Fibroblast of lung (primary cell): ENCODE results near the gene CD83.

Source experiments
- EZH2 ChIP-seq: IDR thresholded peaks from 2 replicates; pipeline ENCODE4 v1.5.1; 2012; ENCODE audit warnings: low read length, control low read depth, mild to moderate bottlenecking; ENCODE audit errors: missing control alignments
- TF ChIP-seq, protein P1 (sequence below), 2 donors: IDR thresholded peaks in 1 of 2; conservative IDR thresholded peaks in 1 of 2; 1 replicate in 1 of 2; 2 replicates in 1 of 2; pipeline ENCODE4 v1.5.1; 2011 to 2012; ENCODE audit warnings: low read length in 2 of 2, control low read depth in 1 of 2, inconsistent platforms in 1 of 2, low read depth in 1 of 2, mild to moderate bottlenecking in 1 of 2

DNA sequence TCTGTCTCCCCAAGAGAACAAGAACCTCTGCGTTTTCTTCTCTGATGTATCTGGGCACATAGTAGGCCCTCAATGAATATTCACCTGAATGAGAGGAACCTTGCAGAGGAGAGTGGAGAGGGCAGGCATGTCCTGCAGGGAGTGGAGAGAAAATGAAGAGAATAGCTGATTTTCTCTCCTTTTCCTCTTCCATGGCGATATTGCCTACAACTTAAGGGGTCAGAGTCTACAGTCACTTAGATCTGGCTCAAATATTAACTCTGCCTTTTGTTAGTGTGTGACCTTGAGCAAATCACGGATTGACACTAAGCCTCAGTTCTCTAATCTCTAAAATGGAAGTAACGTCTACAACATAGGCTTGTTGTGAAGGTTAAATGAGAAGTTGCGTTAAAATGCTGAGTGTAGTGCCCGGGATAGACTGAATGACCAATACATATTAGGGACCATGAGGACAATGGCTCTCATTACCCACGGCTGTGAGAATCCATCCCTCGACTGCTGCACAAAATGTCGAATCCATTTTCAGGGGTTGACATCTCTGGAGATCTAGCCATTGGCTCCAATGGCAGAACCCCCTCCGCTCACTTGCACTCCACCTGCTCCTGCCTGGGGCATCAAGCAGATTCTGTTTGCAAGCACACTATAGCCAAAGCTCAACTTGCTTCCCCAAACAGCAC, 14.8 kb downstream of the CD83 start:
- TF ChIP-seq, protein P1, sequence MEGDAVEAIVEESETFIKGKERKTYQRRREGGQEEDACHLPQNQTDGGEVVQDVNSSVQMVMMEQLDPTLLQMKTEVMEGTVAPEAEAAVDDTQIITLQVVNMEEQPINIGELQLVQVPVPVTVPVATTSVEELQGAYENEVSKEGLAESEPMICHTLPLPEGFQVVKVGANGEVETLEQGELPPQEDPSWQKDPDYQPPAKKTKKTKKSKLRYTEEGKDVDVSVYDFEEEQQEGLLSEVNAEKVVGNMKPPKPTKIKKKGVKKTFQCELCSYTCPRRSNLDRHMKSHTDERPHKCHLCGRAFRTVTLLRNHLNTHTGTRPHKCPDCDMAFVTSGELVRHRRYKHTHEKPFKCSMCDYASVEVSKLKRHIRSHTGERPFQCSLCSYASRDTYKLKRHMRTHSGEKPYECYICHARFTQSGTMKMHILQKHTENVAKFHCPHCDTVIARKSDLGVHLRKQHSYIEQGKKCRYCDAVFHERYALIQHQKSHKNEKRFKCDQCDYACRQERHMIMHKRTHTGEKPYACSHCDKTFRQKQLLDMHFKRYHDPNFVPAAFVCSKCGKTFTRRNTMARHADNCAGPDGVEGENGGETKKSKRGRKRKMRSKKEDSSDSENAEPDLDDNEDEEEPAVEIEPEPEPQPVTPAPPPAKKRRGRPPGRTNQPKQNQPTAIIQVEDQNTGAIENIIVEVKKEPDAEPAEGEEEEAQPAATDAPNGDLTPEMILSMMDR (conservative IDR thresholded peaks at IDR 0.05 in 1 of 2, IDR thresholded peaks at IDR 0.05 in 1 of 2; ENCODE audit: low read depth in 1 of 2, low read length in 2 of 2): no peak
- TF ChIP-seq EZH2: no peak
